Neuronal stem cell (in vitro differentiated cells): ENCODE measurements around the gene THBS2.

ENCODE experiments used
- DNase-seq: peaks from one replicate; pipeline ENCODE4 v3.0.0-alpha.2; 2013; ENCODE audit warnings: low spot score
- H2AFZ ChIP-seq: one replicate; pipeline ENCODE4 v1.6.1; 2013; ENCODE audit warnings: mild to moderate bottlenecking, low read length, inconsistent platforms
- H2AK5ac ChIP-seq: 2 replicates; pipeline ENCODE4 v1.6.1; 2013; ENCODE audit warnings: low read depth, mild to moderate bottlenecking, inconsistent platforms, low read length, moderate library complexity, mixed read lengths
- H2BK120ac ChIP-seq: 2 replicates; pipeline ENCODE4 v1.6.1; 2013; ENCODE audit warnings: low read depth, mild to moderate bottlenecking, inconsistent platforms, low read length, moderate library complexity, mixed read lengths
- H2BK12ac ChIP-seq: one replicate; pipeline ENCODE4 v1.6.1; 2013; ENCODE audit warnings: low read length, inconsistent platforms
- H2BK15ac ChIP-seq: 2 replicates; pipeline ENCODE4 v1.6.1; 2013; ENCODE audit warnings: mild to moderate bottlenecking, low read length, inconsistent platforms, mixed read lengths
- H2BK5ac ChIP-seq: one replicate; pipeline ENCODE4 v1.6.1; 2013; ENCODE audit warnings: inconsistent platforms, mild to moderate bottlenecking, low read length, moderate library complexity
- H3K14ac ChIP-seq: one replicate; pipeline ENCODE4 v1.6.1; 2013; ENCODE audit warnings: low read length, inconsistent platforms
- H3K18ac ChIP-seq: 2 replicates; pipeline ENCODE4 v1.6.1; 2013; ENCODE audit warnings: low read length, inconsistent platforms
- H3K23ac ChIP-seq: 2 replicates; pipeline ENCODE4 v1.6.1; 2013; ENCODE audit warnings: low read depth, mild to moderate bottlenecking, mixed read lengths, low read length, inconsistent platforms; ENCODE audit not compliant: poor library complexity
- H3K27ac ChIP-seq: replicated peaks from 3 replicates; pipeline ENCODE4 v1.5.1; 2013; ENCODE audit warnings: low read length, inconsistent platforms
- H3K27me3 ChIP-seq, 3 experiments: 2 replicates each; pipeline ENCODE4 v1.6.1; 2013; ENCODE audit warnings: low read length in 3 of 3, mild to moderate bottlenecking in 2 of 3, inconsistent platforms in 1 of 3, low read depth in 1 of 3, mixed read lengths in 1 of 3, moderate library complexity in 1 of 3; ENCODE audit not compliant: control insufficient read depth in 3 of 3, insufficient read depth in 3 of 3
- H3K36me3 ChIP-seq, 2 donors: replicated peaks in 1 of 2; 2 replicates each; pipeline ENCODE4 v1.6.1; 2013; ENCODE audit warnings: low read length in 2 of 2; ENCODE audit not compliant: control insufficient read depth in 2 of 2, insufficient read depth in 2 of 2
- H3K4ac ChIP-seq: 2 replicates; pipeline ENCODE4 v1.6.1; 2013; ENCODE audit warnings: inconsistent platforms, mild to moderate bottlenecking, low read length, moderate library complexity
- H3K4me1 ChIP-seq, 2 donors: 1 replicate in 1 of 2; 2 replicates in 1 of 2; pipeline ENCODE4 v1.6.1; 2013; ENCODE audit warnings: low read length in 2 of 2, low read depth in 1 of 2; ENCODE audit not compliant: control insufficient read depth in 2 of 2, insufficient read depth in 1 of 2
- H3K4me2 ChIP-seq: one replicate; pipeline ENCODE4 v1.6.1; 2013; ENCODE audit warnings: mild to moderate bottlenecking, low read length, inconsistent platforms; ENCODE audit not compliant: insufficient read depth, poor library complexity, severe bottlenecking
- H3K4me3 ChIP-seq, 2 donors: 2 replicates each; pipeline ENCODE4 v1.5.1; 2013; ENCODE audit warnings: low read length in 2 of 2, mild to moderate bottlenecking in 2 of 2, inconsistent platforms in 1 of 2, moderate library complexity in 1 of 2
- H3K79me1 ChIP-seq: one replicate; pipeline ENCODE4 v1.6.1; 2013; ENCODE audit warnings: low read depth, mild to moderate bottlenecking, inconsistent platforms, low read length, moderate library complexity
- H3K9ac ChIP-seq: one replicate; pipeline ENCODE4 v1.6.1; 2013; ENCODE audit warnings: mild to moderate bottlenecking, low read depth, low read length, inconsistent platforms; ENCODE audit not compliant: poor library complexity
- H3K9me3 ChIP-seq, 2 donors: replicated peaks in 1 of 2; 2 replicates each; pipeline versions ENCODE3 to v1.6.1; 2013; ENCODE audit warnings: low read length in 2 of 2, mild to moderate bottlenecking in 2 of 2, inconsistent platforms in 1 of 2, low read depth in 1 of 2, mixed read lengths in 1 of 2, moderate library complexity in 1 of 2; ENCODE audit not compliant: control insufficient read depth in 2 of 2, insufficient read depth in 1 of 2
- H4K8ac ChIP-seq: one replicate; pipeline ENCODE4 v1.6.1; 2013; ENCODE audit warnings: low read depth, mild to moderate bottlenecking, inconsistent platforms, low read length, moderate library complexity
- H4K91ac ChIP-seq: one replicate; pipeline ENCODE4 v1.6.1; 2013; ENCODE audit warnings: low read length, low read depth, mild to moderate bottlenecking, inconsistent platforms; ENCODE audit not compliant: poor library complexity
- WGBS, 2 donors: extraction: QIAGEN DNeasy Blood & Tissue Kit; methylation state at CpG; one replicate each; pipeline ENCODE4 v1.1.7; 2013; ENCODE audit warnings: missing lambda C conversion rate in 2 of 2, mixed read lengths in 1 of 2; ENCODE audit not compliant: insufficient read length in 2 of 2, insufficient replicate concordance in 1 of 2; ENCODE audit errors: extremely low coverage in 2 of 2; 5-methylcytosine and 5-hydroxymethylcytosine counted together

Gene THBS2

DNA sequence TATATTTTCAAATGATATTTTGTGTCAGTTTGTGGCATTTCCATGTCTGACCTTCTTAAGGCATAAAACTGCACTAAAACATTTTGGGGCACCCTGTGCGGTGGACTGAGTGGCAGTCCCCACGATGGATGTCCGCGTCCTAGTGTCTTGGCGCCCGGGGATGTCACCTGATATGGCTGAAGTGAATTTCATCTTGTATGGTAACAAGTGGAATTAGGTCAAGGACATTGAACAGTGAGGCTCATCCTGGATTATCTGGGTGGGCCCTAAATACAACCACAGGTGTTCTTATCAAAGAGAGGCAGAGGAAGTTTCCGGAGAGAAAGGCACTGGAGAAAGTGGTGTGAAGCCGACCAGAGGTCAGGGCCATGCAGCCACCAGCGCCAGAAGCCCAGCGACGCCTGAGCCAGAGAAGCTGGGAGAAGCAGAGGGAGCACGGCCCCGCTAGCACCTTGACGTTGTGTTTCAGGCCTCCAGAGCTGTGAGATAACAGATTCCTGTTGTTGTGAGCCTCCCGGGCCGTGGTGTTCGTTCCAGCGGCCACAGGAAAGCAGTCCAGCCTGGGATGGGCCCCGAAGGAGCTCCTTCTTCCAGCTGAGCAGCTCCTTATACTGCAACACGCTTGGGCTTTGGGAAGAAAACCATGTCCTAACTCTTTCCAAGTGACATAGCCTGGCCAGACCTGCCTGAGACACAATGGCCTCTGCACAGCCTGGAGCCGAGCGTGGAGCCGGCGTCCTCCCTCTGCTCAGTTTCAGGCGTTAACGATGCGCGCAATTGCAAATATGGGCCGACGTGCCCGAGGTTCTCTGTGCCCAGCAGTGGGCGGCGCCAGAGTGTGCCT lies 22.5 kb downstream of the THBS2 start:
- Histone ChIP-seq H2BK5ac (peak overlapping the region; percentile 78), H3K23ac (no peak overlapping the region), H4K91ac (no peak overlapping the region), H3K9ac (no peak overlapping the region), H3K4me3 (no peak overlapping the region), H4K8ac (no peak overlapping the region), H3K18ac (peak overlapping the region; percentile 52), H2AFZ (no peak overlapping the region), H3K14ac (peak overlapping the region; percentile 76), H3K4ac (no peak overlapping the region), H3K36me3 (no peaks in the 10 kb centered on the region), H2AK5ac (peak overlapping the region; percentile 3), H3K4me2 (no peak overlapping the region), H2BK12ac (no peak overlapping the region), H2BK15ac (peak overlapping the region; percentile 21), H3K79me1 (no peaks in the 10 kb centered on the region), H2BK120ac (no peak overlapping the region), H3K9me3 (peaks cover 0 to 12% of the 10 kb centered on the region in 2 donors), H3K27ac (no peak overlapping the region), H3K4me1 (no peaks in the 10 kb centered on the region), H3K27me3 (no peaks in the 10 kb centered on the region)
- WGBS, 2 donors: no CpG with 5 or more reads among the region's 33 CpGs
- DNase-seq: no peak

DNA sequence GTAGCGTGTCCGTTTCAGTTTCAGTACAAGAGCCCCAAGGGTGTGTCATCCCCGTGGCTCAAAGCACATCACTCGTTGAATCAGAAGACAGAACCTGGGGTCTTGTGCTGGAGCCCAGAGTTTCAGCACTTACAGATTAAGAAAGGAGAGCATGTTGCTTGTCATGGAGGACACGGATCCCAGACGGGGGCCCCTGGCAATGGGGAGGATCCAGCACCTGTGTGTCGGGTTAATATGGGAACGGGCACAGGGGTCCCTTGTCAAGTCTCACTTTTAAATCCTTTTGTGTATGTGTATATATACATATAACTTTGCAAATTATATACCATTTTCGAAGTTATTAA lies 23.4 kb downstream of the THBS2 start:
- Histone ChIP-seq H3K27ac (no peak overlapping the region), H3K9ac (no peak overlapping the region), H3K23ac (no peak overlapping the region), H3K4me3 (no peak overlapping the region), H3K27me3 (no peaks in the 10 kb centered on the region), H3K4ac (no peak overlapping the region), H3K36me3 (no peaks in the 10 kb centered on the region), H3K79me1 (no peaks in the 10 kb centered on the region), H3K9me3 (peaks cover 0 to 12% of the 10 kb centered on the region in 2 donors), H2BK5ac (no peak overlapping the region), H3K4me2 (no peak overlapping the region), H3K4me1 (no peaks in the 10 kb centered on the region), H2BK15ac (no peak overlapping the region), H2AFZ (no peak overlapping the region), H3K18ac (no peak overlapping the region), H3K14ac (no peak overlapping the region), H2AK5ac (no peak overlapping the region), H2BK120ac (no peak overlapping the region), H4K8ac (no peak overlapping the region), H4K91ac (no peak overlapping the region), H2BK12ac (no peak overlapping the region)
- no peak for DNase-seq
- WGBS, 2 donors: no CpG with 5 or more reads among the region's 9 CpGs

DNA sequence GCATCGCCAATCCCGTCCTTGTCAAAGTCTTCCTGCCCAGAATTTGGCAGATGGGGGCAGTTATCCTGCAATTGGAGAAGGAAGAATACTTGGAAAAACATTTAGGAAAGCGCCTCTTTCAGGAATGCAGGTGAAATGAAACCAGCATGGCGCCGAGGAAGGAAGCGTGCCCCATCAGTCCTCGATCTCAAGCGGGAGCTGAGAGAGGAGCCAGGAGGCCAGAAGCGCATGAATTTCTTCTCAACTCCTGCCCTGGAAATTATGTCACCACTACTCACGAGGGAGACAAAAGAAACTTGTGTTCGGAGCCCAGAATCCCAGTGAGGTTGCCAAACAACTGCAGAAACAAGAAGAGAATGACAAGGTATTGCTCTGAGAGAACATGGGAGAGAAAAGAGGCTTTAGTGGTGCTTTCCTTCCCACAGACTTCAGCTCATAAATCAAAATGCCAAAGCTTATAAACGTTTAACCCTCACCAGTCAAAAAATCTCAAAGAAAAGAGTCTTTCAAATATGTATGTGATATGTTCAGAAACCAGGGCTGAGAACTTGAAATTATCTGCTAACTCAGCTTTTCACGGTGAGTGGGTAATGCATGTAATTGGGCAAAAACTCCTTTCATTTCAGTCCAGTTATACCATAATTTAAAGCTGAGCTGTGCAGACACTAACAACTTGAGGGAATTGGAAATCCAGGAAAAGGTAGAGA lies 23.9 kb downstream of the THBS2 start:
- H3K4me2 ChIP-seq: no peak overlapping the region

DNA sequence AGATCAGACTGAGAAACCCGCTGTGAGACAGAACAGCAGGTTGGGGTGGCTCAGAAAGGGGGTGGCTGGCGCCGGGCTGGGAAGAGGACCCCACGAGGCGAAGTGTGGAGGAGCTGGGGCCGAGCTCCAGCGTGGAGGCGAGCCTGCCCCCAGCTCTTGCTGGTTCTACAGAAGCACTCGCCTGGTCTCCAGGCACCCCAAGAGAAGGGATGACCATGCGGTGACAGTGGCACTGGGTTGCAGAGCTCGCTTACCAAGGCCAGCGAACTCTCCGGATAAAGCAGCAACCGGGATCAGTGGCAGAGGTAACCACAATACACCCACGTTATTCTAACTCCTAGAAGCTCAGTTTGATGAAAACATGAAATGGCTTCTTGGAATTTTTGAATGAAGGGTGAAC lies 26.5 kb downstream of the THBS2 start:
- Histone ChIP-seq H3K14ac (no peak overlapping the region), H4K8ac (no peak overlapping the region), H3K36me3 (no peaks in the 10 kb centered on the region), H2BK12ac (no peak overlapping the region), H3K27ac (no peak overlapping the region), H4K91ac (no peak overlapping the region), H3K27me3 (no peaks in the 10 kb centered on the region), H3K23ac (no peak overlapping the region), H3K79me1 (no peaks in the 10 kb centered on the region), H2BK5ac (no peak overlapping the region), H3K9me3 (peaks cover 0 to 4% of the 10 kb centered on the region in 2 donors), H3K4me3 (no peak overlapping the region), H2BK15ac (no peak overlapping the region), H3K4me1 (no peaks in the 10 kb centered on the region), H3K9ac (peak overlapping the region; percentile 25), H2BK120ac (no peak overlapping the region), H3K18ac (peak overlapping the region; percentile 67), H3K4me2 (no peak overlapping the region), H2AK5ac (no peak overlapping the region), H3K4ac (no peak overlapping the region), H2AFZ (no peak overlapping the region)
- WGBS, 2 donors: no CpG with 5 or more reads among the region's 15 CpGs
- DNase-seq: no peak

More for the DNA sequence above, 23.9 kb downstream of the THBS2 start:
- no peak overlapping the region for H3K23ac ChIP-seq
- H3K14ac ChIP-seq: no peak overlapping the region
- no peak for DNase-seq
- H3K9ac ChIP-seq: no peak overlapping the region
- H4K8ac ChIP-seq: no peak overlapping the region
- no peak overlapping the region for H2BK120ac ChIP-seq
- H3K36me3 ChIP-seq: no peaks in the 10 kb centered on the region
- no peak overlapping the region for H2BK5ac ChIP-seq
- no peak overlapping the region for H3K27ac ChIP-seq
- H3K79me1 ChIP-seq: no peaks in the 10 kb centered on the region
- no peak overlapping the region for H4K91ac ChIP-seq
- H3K4me1 ChIP-seq: no peaks in the 10 kb centered on the region
- H3K9me3 ChIP-seq: peaks cover 0 to 14% of the 10 kb centered on the region in 2 donors
- no peak overlapping the region for H3K4me3 ChIP-seq
- H3K4ac ChIP-seq: no peak overlapping the region
- no peak overlapping the region for H2AFZ ChIP-seq
- no peak overlapping the region for H2AK5ac ChIP-seq
- WGBS, 2 donors: no CpG with 5 or more reads among the region's 13 CpGs
- H3K18ac ChIP-seq: no peak overlapping the region
- no peak overlapping the region for H2BK12ac ChIP-seq
- H3K27me3 ChIP-seq: no peaks in the 10 kb centered on the region
- no peak overlapping the region for H2BK15ac ChIP-seq
